NCI-H1092 treated with DMSO at 0.1 percent for 48 hours (cell line): ENCODE results near the gene YWHAQ.
A peak's percentile ranks its signal among the peaks of the same experiment; 100 is the strongest.
"Not testable (repeated sequence)": the region's sequence is repeated elsewhere in the genome, so short reads cannot be mapped to it uniquely, and the experiment has no call there.

ENCODE experiments used
- DNase-seq: peaks from one replicate; lab custom pipeline; 2025; lab: John Stamatoyannopoulos, UW

YWHAQ gene

DNA sequence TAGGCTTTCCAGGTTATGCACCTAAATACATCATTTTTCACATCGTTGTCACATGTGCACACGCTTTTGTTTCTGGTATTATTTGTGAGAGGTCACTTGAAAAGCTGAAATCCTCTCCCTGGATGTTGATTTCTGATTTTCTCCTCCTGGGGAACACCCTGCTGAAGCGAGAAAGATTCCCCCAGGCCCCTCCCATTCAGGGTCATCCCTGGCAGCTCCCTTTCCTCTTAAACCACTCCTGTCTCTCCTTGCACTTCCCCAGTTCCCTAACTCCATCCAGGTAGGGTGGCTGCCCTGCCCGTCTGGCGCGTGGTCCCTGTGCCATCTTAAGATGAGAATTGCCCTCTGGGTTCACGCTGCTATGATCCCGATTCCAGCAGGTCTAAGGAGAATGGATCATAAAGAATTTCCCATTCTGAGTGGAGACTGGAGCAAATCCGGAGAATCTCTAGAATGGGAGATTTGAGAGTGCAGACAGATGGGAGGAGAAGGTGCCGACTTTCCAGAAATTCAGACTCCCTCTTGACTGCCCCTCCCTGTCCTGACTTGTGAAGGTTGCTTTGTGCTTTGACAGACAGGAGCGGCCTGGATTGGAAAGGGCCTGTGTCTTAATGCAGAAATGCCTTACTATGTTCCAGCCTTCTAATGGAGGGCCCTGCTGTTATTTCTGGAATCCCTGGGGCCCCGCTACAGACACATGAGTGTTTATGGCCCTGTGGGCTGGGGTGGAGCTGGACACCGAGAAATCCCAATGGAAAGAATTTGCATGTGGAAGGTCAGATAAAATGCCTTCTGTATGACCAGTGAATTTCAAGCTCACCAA is 1.3 kb upstream of the YWHAQ start:
- DNase-seq = no peak

GRCh38 chr2:9631553-9631819 is 689 bp upstream of the YWHAQ start:
- DNase-seq = no peak

GRCh38 chr2:9630117-9630735 is 571 bp downstream of the YWHAQ start:
- DNase-seq = peak; percentile 55

GRCh38 chr2:9629222-9630116 is 1.3 kb downstream of the YWHAQ start:
- DNase-seq = no peak

GRCh38 chr2:9627310-9627709 is 3.5 kb downstream of the YWHAQ start:
- DNase-seq = no peak

DNA sequence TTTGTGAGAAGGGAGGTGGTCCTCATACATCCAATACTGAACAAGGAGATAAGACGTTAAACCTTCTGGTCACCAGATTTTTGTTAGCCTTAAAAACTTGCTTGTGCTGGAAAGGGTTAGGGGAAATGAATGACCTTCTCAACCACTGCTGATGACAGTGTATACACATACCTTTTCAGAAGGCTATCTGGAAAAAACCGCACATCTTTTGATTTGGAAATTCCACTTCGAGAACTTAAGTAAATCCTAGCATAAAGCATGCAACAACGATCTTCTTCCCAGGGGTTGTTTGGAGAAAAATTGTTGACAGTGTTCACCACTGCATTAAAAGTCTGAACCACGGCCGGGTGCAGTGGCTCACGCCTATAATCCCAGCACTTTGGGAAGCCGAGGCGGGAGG is 7.6 kb downstream of the YWHAQ start:
- DNase-seq = no peak

- not testable (repeated sequence) for DNase-seq
Measured at GRCh38 chr2:9621655-9622054, 9.1 kb downstream of the YWHAQ start.

DNA sequence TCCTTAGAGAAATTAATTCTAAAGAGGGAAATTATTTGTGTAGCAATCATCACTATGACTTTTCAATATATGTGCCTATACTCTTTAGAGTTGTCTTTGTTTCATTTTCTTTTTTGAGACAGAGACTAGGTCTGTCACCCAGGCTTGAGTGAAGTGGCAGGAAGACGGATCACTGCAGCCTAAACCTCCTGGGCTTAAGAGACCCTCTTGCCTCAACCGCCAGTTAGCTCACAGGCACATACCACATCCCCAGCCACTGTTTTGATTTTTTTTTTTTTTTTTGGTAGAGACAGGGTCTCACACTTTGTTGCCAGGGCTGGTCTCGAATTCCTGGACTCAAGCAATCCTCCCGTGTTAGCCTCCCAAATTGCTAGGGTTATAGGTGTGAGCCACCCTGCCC is 12.4 kb downstream of the YWHAQ start:
- no peak for DNase-seq

- DNase-seq = no peak
Measured at GRCh38 chr2:9617749-9618148, 13.0 kb downstream of the YWHAQ start.

- no peak for DNase-seq
Measured at GRCh38 chr2:9617296-9617695, 13.5 kb downstream of the YWHAQ start.

GRCh38 chr2:9614562-9614961 is 16.2 kb downstream of the YWHAQ start:
- DNase-seq = no peak

- no peak for DNase-seq
Measured at GRCh38 chr2:9613291-9613690, 17.5 kb downstream of the YWHAQ start.

- not testable (repeated sequence) for DNase-seq
Measured at GRCh38 chr2:9611549-9611912, 19.3 kb downstream of the YWHAQ start.

GRCh38 chr2:9610781-9611548 is 19.8 kb downstream of the YWHAQ start:
- DNase-seq = no peak

DNA sequence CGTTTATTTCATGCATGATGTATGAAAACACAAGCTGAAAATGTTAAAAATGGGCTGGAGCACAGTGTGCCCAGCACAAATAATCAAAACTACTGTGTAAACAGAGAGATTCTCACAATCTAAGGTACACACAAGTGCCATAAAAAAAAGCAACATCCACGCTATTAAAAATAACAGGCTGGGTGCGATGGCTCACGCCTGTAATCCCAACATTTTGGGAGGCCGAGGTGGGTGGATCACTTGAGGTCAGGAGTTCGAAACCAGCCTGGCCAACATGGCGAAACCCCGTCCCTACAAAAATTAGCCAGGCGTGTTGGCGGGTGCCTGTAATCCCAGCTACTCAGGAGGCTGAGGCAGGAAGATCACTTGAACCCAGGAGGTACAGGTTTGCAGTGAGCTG is 22.3 kb downstream of the YWHAQ start:
- not testable (repeated sequence) for DNase-seq

DNA sequence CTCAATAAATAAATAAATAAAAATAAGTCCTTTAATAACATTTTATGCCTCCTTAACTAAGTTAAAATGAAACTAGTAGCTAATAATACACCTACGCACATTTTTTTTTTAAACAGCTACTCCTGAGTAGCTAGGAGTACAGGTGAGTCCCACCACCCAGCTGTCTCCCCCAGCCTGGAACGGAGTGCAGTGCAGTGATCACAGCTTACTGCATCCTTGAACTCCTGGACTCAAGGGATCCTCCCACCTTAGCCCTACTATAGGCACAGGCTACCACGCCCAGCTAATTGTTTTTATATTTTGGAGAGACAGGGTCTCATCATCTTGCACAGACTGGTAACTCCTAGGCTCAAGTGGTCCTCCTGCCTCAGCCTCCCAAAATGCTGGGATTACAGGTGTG is 28.4 kb downstream of the YWHAQ start:
- DNase-seq = no peak

DNA sequence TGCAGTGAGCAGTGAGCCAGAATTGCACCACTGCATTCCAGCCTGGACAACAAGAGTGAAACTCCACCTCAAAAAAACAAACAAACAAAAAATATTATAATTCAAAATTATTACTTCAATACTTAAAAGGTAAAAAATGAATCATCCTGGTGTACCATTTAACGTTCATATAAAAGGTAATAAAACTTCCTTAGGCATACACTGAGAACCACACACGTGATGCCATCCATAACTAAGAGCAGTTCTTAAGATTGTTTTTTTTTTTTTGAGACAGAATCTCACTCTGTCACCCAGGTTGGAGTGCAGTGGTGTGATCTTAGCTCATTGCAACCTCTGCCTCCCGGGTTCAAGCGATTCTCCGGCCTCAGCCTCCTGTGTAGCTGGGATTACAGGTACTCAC is 29.4 kb downstream of the YWHAQ start:
- no peak for DNase-seq

- DNase-seq = no peak
Measured at GRCh38 chr2:9599430-9599829, 31.4 kb downstream of the YWHAQ start.

GRCh38 chr2:9596621-9597311 is 34.0 kb downstream of the YWHAQ start:
- DNase-seq = no peak

- no peak for DNase-seq
Measured at GRCh38 chr2:9595746-9596145, 35.1 kb downstream of the YWHAQ start.

- DNase-seq = not testable (repeated sequence)
Measured at GRCh38 chr2:9595256-9595655, 35.5 kb downstream of the YWHAQ start.
